MM.1S (cell line): ENCODE measurements around the gene PIP4K2A.

Source experiments
- CTCF ChIP-seq: fragments of 300-600 bp; sonication (generic); IDR thresholded peaks from 2 replicates; pipeline ENCODE4 v1.5.1; 2016; ENCODE audit warnings: antibody characterized with exemption, low read length, mixed read lengths
- EZH2 ChIP-seq: fragments of 300-600 bp; sonication (generic); optimal IDR thresholded peaks from 2 replicates; pipeline ENCODE3; 2017; ENCODE audit warnings: low read depth, mild to moderate bottlenecking, antibody characterized with exemption, low read length, mixed read lengths
- EZH2phosphoT487 ChIP-seq: fragments of 300-600 bp; sonication (generic); IDR thresholded peaks from 2 replicates; pipeline ENCODE4 v1.6.1; 2018; ENCODE audit warnings: antibody characterized with exemption, low read length

- TF ChIP-seq EZH2 (no peak), CTCF (no peak), EZH2phosphoT487 (no peak)
These were observed 94.1 kb downstream of the PIP4K2A start for GRCh38 chr10:22620140-22620857.
